GM21737 (cell line): ENCODE measurements around the gene CGNL1.

Source experiments
- ATAC-seq: cut with Tn5 transposase; IDR thresholded peaks from one replicate; pipeline ENCODE4 v1.9.1; 2021; ENCODE audit warnings: mild to moderate bottlenecking, moderate library complexity; ENCODE audit not compliant: unreplicated experiment

Gene CGNL1

DNA sequence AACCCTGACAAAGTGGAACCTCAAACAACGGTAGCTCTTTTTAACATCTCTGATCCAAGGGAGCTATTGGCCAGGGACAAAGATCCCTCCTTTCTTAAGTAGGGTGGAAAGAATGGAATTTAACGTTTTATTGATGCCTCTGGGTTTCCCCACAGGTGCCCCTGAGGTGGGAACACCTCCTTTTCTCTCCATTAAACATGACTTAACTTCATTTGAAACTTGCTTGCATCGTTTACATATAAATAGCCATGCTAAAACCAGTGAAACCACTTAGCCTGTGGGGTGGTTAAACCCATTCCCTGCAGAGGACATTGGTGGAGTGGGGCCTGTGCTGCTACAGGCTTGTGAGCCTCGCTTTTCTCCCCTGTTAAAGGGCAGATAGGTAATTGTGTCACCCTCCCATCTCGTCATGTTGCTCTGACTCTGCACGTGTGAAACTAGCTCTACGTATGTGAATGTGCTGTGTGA is 9.7 kb downstream of the CGNL1 start:
- no peak for ATAC-seq

DNA sequence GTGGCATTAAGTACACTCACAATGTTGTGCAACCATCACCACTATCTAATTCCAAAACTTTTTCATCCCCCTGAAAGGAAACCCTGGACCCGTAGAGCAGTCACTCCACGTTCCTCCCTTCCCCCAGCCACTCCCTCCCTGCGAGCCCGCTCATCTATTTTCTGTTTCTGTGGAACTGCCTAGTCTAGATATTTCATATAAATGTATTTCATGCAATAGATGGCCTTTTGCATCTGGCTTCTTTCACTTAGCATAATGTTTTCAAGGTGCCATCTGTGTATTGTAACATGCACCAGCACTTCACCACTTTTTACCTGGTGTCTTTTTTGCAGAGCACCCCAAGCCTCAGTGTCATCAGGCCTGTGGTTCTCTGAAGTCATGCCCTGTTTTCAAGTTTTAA is 10.7 kb downstream of the CGNL1 start:
- ATAC-seq = no peak

DNA sequence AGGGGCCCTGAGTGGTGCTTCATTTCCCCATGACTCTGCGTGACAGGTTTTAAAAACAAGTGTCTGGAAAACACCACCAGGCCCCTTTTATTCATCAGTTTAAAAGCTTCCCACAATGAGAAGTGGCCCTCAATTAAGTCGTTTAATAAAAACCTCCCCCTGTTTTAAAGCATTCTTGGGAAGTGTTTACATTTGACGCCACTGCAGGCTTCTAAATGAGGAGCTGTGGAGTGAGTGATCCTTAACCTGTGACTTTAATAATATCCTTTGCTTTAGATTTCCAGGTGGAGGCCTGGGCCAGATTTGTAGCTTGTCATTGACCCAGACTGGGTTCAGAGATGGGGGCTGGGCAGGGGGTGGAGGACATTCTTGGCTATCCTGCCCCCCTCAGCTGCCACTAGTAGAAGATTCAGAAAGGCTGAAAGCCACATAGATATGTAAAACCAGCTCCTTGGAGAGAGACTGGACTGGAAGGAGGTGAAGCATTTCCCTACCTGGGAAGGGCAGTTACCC is 11.3 kb downstream of the CGNL1 start:
- ATAC-seq = no peak

DNA sequence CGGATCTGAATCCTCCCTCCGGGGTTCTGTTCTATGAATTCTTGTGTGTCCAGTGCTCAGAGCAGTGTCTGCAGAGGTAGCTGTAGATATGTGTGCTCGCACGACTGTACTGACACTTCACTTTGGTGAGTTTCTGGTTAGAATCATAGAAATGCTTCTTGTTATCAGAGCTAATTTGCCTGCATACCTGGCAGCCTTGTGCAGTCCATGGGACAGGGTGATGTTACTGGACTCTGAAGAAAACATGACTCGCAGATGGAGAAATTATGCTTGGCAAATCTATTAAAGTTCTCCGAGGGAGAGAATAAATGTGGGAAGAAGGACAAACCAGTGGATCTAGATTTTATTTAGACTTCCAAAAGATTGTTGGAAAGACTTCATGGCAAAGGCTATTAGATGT is 12.2 kb downstream of the CGNL1 start:
- no peak for ATAC-seq

DNA sequence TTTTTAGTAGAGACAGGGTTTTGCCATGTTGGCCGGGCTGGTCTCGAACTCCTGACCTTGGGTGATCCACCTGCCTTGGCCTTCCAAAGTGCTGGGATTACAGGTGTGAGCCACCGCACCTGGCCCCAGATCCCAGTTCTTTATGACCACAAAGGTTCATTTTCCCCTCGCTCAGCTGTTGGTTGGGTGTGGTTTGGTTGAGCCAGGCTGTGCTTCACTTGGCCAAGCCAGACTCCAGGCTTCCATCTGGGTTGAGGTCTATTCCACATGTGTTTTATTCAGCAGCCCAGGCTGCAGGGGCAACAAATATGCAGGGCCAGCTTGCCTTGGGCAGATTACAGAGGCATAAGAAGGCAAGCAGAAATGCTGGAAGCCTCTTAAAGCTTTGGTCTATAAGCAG is 13.7 kb downstream of the CGNL1 start:
- no peak for ATAC-seq

DNA sequence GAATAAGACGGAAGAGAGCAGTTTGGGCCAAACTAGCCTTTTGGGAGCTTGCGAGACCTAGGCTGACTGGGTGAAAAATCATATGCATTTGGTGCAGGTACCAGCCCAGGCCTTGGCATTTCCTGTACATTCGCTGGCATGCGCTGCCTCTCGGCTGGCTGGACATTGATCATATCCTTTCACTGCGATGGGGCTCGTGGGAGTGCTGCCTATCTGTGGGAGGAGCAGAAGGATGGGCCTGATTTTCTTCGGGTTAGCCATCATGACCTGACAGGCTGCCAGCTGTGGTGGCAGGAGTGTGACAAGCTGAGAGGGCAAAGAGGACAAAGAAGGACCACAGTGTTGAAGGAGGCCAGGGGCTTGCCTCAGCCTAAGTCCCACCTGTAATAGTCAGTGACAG is 14.3 kb downstream of the CGNL1 start:
- ATAC-seq = no peak

DNA sequence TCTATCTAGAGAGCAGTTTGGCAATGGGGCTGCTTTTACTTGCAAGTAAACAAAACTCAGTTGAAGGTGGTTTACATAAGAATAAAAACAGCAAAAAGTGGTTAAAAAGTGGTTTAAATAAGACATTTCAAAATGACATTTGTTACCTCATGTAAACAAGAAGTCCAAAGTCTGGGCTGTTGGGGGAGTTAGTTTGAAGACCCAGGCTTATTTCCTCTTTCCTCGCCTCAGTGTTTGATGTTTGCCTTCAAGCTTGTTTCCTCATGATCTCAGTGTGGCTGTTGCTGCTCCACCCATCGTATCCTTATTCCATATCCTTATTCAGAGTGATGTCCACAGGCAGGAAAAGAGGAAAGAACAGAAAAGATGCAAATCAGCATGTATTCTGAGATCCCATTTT is 15.2 kb downstream of the CGNL1 start:
- no peak for ATAC-seq

DNA sequence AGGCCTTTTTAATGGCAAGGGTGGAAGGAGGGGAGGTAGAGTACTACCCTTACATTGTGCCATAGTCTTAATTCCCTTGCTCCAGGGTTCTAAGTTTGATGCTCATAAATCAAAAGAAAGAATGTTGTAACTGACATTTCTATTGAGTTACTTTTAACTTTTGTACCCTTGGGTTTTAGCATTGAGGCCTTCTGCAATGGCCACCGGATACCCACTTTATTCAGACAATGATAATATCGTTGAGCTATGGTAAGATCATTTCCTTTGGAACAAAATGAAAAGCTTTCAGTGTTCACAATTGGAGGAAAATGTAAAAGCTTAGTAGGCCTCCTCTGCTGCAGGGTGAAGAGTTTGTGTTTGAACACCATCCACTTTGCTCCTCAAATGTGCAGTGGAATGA is 16.8 kb downstream of the CGNL1 start:
- no peak for ATAC-seq

DNA sequence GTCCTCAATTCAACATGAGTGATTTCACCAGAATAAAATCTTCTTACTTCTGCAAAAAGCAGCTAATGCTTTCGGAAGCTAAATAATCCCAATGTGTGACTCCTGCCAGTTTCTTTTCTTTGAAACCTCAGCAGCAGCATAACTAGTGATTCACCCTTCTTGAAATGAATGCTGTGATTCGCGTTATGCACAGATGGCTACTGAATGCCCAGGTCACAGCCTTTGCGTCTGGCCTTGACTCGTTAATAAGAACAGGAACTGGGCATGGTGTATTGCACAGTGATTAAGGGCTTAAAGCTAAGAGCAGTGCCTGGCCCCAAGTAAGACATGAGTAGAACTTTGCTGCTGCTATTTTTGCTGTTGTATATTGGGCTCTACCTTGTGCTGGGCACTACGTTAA is 19.0 kb downstream of the CGNL1 start:
- ATAC-seq = no peak

DNA sequence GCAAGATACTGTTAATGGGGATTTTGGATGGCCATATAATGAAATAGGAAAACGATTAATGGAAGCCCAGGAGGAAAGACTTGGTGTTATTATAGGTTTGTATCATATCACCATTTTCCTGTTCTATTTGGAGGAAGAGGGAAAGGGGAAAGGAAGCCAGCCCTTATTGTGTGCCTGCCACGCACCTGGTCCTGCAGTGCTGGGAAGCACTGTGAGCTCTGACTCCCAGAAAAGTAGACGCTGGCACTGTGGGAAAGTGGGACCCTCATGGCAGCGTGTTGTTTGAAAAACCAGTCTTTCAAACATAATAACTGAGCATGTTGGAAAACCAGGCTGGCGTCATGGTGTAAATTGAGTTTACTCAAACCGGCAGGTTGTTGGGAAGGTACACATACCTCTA is 22.0 kb downstream of the CGNL1 start:
- no peak for ATAC-seq

DNA sequence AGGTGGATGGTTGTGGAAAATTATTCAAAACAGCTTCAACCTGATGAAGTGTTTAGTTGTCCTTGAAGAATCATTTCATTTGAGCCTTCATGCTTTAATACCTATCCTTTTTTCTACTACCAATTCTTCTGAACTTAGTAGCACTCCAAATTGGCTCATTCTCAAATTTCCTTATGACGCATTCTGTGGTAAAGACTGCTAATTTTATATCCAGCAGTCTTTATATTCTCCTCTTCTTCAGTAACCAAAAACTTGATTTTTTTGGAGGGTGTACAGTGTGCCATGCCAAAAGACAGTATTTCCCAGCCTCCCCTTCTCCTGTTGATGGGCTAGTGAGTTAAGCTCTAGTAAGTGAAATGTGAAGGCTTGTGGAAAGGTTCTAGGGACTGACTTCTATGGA is 25.2 kb downstream of the CGNL1 start:
- no peak for ATAC-seq

DNA sequence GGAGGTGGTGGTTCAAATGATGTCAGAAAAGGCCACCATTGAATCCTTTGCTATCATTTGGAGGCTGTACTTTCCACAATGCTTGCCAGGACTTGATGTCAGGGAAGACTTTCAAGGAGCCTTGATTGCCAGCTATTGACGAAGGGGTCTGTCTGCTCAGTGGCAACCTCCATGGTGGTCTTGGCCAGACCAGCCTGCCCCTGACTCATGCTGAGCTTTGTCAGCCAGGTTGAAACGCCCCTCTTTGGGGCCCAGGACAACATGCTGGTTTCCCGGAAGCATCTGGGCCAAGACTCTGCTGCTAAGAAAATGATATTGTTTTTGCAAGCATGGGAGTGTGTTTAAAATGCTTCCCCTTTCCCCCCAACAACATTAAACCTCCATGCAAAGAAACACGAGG is 26.7 kb downstream of the CGNL1 start:
- ATAC-seq = no peak

DNA sequence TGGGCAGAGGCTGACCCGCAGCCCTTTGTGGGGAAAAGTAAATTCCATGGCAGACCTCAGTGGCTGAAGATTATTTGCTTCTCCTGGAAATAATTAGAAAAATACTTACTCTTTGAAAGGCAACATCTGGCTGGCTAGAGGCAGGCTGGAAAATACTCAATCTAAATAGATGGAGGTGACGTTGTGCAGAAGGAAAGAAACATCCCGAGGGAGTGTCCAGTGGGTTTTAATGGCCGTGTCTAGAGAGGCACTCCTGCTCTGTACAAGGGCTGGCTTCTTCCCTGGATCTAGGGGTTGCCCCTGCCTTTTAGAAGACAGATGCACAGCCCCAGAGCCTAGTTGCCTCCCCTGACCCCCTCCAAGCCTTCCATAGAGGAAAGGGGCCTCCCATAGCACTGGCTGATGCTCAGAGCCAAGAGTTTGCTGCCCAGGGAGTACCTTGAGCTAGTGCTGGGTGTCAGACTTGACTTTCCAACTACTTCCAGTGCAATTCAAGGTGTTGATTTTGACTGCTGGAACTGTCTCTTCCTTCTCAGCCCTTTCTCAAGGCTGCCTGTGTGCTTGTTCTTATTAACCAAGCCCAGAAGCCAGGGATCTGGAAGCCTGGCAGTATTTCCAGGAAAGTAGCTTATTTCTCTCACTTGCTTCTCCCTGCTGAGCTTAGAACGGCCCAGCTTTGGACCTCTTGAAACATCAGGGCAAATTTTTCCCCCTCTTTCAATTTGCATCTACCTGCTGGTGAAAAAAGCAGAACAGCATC is 27.4 kb downstream of the CGNL1 start:
- no peak for ATAC-seq

DNA sequence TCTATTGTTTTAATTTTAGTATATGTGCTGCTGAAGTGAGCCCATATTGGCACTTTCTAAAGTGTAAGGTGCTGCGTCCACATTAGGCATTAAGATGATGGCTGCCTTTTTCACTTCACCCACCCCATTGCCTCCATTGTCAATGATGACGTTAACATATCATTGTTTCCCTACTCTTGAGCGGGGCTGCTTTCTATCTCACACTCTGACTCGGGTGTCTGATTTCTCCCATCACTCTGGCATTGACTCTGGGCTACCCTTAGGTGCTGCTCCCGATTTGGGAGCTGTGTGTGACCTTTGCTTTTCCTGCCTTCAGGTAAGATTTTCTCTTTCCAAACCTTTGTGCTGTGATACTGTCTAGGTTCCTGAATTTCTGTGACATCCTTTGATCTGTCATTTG is 28.8 kb downstream of the CGNL1 start:
- ATAC-seq = no peak

DNA sequence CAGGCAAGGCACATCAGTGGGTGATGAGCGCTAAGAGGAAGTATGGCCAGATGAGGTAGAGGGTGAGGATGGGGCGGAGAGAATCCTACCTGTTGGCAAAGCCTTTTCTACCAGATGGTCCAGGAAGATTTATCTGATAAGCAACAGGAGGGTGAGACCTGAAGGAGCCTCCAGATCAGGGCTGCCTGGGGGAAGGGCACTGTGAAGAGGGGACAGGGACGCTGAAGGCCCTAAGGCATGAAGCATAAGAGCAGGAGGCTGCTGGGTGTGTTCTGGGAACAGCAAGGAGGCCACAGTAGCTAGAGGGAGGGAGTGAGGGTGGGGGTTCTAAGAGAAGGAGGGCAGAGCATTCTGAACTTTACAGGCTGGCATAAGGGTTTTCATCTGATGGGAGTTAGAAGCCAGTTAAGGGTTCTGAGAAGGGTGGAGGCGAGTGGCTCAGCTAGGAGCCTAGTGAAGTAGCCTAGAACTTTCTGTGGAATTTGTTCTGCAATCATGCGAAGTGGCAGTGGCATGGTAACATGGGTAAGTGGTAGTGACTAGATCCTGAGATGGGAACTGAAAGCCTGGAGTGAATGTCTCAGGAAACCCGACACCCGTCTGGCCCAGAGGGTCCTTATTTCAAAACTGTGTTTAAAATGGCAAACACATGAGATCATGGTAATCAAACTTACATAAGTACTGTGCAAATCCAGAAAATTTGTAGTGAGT is 29.9 kb downstream of the CGNL1 start:
- no peak for ATAC-seq

DNA sequence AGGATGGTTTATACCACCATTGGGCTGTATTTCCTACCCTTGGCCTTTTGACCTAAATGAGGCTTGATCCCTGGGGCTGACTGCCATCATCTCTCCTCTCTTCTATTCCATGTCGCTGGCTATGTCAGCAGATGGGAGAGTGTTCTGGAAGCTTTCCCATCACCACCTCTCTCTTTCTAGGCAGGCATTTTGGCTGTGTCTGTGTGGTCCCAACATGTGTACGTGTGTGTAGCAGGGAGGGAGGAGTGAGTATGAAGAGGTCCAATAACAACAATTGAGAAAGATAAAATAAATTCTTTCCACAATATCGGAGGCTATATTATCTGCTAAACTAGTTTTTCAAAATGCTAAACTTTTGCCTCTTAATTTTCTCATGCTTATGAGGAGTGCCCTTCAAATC is 34.1 kb downstream of the CGNL1 start:
- no peak for ATAC-seq

DNA sequence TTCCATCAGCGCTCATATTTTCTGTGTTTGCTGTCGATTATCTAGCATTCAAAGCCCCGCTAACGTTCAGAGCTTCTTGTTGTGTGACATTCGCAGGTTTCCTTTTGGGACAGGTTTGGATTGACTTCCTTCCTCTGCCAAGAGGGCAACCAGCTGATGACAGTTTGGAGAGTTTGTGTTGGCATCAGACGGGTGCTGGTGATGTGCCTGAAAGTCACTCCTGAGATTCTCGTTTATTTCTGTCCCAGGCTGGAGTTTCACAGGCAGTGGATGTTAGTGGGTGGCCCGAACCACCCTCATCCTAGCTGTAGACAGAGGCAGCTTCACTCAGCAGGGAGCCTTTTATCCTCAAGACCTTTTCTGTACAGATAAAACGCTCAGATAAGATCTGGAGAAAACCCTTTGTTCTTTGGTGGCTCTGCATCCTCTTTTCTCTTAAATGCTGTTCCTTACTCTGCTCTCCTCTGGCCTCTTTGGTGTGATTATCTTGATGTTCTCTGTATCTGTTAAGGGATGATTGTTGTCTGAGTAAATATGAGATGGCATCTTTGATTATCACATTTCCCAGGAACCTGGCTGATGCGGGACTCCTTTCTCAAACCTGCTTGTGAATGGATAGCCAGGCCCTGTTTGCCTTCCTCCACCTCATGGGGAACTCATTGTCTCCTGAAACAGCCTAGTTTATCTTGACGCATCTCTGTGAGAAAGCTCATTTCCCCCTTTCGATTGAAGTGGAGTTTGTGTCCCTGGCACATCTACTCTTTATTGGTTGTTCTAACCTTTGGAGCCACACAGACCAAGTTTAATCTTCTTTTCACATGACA is 35.9 kb downstream of the CGNL1 start:
- no peak for ATAC-seq

DNA sequence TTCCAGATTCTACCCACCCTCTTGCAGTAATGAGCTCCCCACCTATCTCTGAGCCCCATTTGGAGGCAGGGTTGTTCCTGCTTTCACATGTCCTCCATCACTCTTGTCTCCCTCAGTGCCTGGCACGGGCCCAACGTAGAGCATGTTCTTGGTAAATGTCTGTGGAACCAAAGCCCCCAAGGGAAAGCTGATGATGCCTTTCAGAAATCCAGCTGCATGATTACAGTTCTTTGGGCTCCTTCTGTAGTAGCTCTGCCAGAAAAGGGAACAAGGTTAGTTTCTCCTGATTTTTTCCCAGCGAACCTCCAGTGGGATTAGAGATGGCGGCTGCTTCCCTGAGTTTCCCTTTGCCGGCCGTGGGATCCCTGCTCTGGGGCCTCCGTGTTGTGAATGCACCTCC is 39.3 kb downstream of the CGNL1 start:
- no peak for ATAC-seq

DNA sequence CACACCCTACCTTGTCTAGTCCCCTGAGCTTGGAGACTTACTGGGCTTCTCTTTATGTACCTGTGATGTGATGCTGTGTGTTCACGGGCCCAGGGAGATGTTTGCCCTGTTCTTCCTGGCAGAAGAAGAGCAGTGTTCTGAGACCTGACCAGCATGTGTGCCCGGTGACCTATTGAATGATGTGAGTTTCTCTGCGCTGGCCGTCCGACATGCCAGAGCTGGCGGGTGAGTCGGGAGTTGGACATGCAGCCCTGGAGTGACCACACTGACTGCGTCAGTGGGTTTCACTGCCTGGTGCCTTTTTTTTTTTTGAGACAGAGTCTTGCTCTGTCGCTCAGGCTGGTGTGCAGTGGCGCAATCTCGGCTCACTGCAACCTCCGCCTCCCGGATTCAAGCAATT is 42.3 kb downstream of the CGNL1 start:
- no peak for ATAC-seq

DNA sequence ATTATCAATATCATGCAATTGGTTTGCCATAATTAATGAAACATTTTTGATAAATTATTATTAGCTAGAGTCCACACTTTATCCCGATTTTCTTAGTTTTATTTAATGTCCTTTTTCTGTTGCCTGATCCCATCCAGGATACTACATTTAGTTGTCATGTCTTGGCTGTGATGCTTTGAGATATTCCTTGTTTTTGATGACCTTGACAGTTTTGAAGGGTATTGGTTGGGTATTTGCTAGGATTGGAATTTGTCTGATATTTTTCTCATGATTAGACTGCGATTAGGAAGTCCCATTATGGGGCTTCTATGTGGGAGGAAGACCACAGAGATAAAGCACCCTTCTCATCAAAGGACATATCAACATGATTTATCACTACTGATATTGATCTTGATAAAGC is 43.0 kb downstream of the CGNL1 start:
- no peak for ATAC-seq

DNA sequence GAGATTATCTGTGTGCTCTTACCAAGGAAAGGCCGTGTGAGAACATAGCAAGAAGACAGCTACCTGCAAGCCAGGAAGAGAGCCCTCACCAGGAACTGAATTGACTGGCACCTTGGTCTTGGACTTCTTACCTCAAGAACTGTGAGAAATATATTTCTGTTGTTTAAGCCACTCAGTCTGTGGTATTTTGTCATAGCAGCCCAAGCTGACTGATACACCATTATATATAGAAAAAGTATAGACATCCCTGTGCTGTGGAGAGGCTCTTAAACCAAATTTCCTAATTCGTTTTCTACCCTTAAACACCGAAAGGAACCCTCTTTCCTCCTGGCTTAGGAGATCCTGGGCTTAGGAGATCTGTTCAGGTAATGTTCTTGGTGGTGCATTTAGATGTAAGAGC is 44.8 kb downstream of the CGNL1 start:
- ATAC-seq = no peak

DNA sequence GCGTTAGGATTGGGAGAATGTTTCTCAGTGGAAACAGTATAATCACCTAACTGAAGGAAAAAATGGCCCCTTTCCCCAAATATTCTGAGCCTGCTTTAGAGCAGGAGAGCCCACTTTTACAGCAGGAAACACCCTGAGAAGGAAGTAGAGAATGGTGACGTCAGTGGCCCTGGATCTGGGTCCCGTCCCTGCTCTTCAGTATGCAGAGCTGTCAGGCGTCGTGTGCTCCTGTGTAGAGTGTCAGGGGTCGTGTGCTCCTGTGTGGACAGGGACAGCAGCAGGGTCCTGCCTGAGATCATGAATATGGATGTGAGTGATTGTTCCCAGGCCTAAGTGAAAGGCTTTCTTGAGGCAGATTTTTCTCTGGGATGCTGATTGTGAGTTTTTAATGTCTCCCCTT is 45.2 kb downstream of the CGNL1 start:
- ATAC-seq = no peak
